NCI-H187 (cell line): ENCODE data around the gene RPS6KA2.
"Not testable (repeated sequence)": the region's sequence is repeated elsewhere in the genome, so short reads cannot be mapped to it uniquely, and the experiment has no call there.

Source experiments
- DNase-seq, 2 experiments: peaks; one replicate each; lab custom pipeline; 2025; lab: John Stamatoyannopoulos, UW

Gene RPS6KA2

GRCh38 chr6:166529586-166529985, 97.5 kb downstream of the RPS6KA2 start:
- no peak for DNase-seq

GRCh38 chr6:166529058-166529457, 98.0 kb downstream of the RPS6KA2 start:
- not testable (repeated sequence) for DNase-seq

GRCh38 chr6:166527849-166528248, 99.2 kb downstream of the RPS6KA2 start:
- DNase-seq = no peak

- no peak for DNase-seq
Observed at GRCh38 chr6:166526937-166527336, 100.1 kb downstream of the RPS6KA2 start.

- DNase-seq = no peak
Observed at GRCh38 chr6:166525567-166525966, 101.5 kb downstream of the RPS6KA2 start.

GRCh38 chr6:166523782-166524559, 103.1 kb downstream of the RPS6KA2 start:
- DNase-seq = no peak

GRCh38 chr6:166520905-166521834, 105.9 kb downstream of the RPS6KA2 start:
- DNase-seq = no peak

GRCh38 chr6:166516251-166516884, 110.7 kb downstream of the RPS6KA2 start:
- no peak for DNase-seq

GRCh38 chr6:166515072-166515810, 111.8 kb downstream of the RPS6KA2 start:
- no peak for DNase-seq

GRCh38 chr6:166514196-166514595, 112.9 kb downstream of the RPS6KA2 start:
- DNase-seq = no peak

GRCh38 chr6:166512567-166512966, 114.5 kb downstream of the RPS6KA2 start:
- no peak for DNase-seq

- no peak for DNase-seq
Observed at GRCh38 chr6:166511316-166511715, 115.7 kb downstream of the RPS6KA2 start.

GRCh38 chr6:166509193-166509592, 117.9 kb downstream of the RPS6KA2 start:
- no peak for DNase-seq

GRCh38 chr6:166508726-166509125, 118.3 kb downstream of the RPS6KA2 start:
- DNase-seq = no peak

GRCh38 chr6:166507809-166508564, 119.1 kb downstream of the RPS6KA2 start:
- DNase-seq = no peak

- DNase-seq = no peak
Observed at GRCh38 chr6:166507380-166507779, 119.7 kb downstream of the RPS6KA2 start.

- no peak for DNase-seq
Observed at GRCh38 chr6:166505133-166505905, 121.7 kb downstream of the RPS6KA2 start.

GRCh38 chr6:166504100-166504499, 123.0 kb downstream of the RPS6KA2 start:
- DNase-seq = no peak

- DNase-seq = no peak
Observed at GRCh38 chr6:166503167-166503744, 123.8 kb downstream of the RPS6KA2 start.

GRCh38 chr6:166502453-166502852, 124.6 kb downstream of the RPS6KA2 start:
- DNase-seq = no peak
